GM12878 (cell line): ENCODE data around the gene ZBTB34. TPM values are rescaled to one million over a fixed set of nuclear protein-coding genes. Genes with fewer than 3 reads are reported as not detected.

Source experiments
- ATAC-seq: fragments of 200-7000 bp; cut with Tn5 transposase; 3 replicates; pipeline ENCODE4 v1.9.1; 2020; ENCODE audit warnings: mild to moderate bottlenecking, moderate library complexity
- BruUV-seq: library from RNA; stranded (reverse); fragments of 400-500 nt; replicated peaks from 2 replicates; lab custom pipeline; 2021; lab: Mats Ljungman, UMichigan
- CTCF ChIA-PET: fragments of 300-600 bp; sonication (Branson Sonifier 250); formaldehyde crosslinking; extraction: SDS; loops from one replicate; lab custom pipeline; 2021; ENCODE audit warnings: inconsistent platforms; lab: Yijun Ruan, JAX
- POLR2A ChIA-PET: fragments of 350-600 bp; formaldehyde crosslinking; extraction: SDS; loops from one replicate; lab custom pipeline; 2021; ENCODE audit warnings: inconsistent platforms; lab: Charles Lee
- RAD21 ChIA-PET: fragments of 300-600 bp; sonication (Branson Sonifier 250); formaldehyde crosslinking; loops from one replicate; lab custom pipeline; 2023; ENCODE audit warnings: antibody characterized with exemption; ENCODE audit not compliant: unreplicated experiment; lab: Charles Lee
- SMC1A ChIA-PET: fragments of 300-600 bp; sonication (Branson Sonifier 250); formaldehyde crosslinking; loops from one replicate; lab custom pipeline; 2023; ENCODE audit not compliant: unreplicated experiment, uncharacterized antibody; lab: Charles Lee
- DNase-seq: peaks from one replicate; pipeline ENCODE4 v3.0.0-alpha.2; 2011; ENCODE audit warnings: low read depth, low spot score
- FAIRE-seq: peaks from 3 replicates; lab custom pipeline; 2011; peaks lifted over from hg19 to GRCh38; lab: Jason Lieb, UNC
- H2AFZ ChIP-seq: 2 replicates; pipeline ENCODE4 v1.6.0; 2011; ENCODE audit warnings: low read depth, low read length, control low read depth; ENCODE audit not compliant: control insufficient read depth
- H3K27ac ChIP-seq: 2 replicates; pipeline ENCODE4 v1.5.1; 2011; ENCODE audit warnings: control low read depth; ENCODE audit not compliant: control insufficient read depth, insufficient read depth
- H3K27me3 ChIP-seq, 2 experiments: replicated peaks in 1 of 2; 2 replicates each; pipeline versions ENCODE4 v1.6.0 to v1.6.1; 2011; ENCODE audit warnings: low read length in 1 of 2; ENCODE audit not compliant: control insufficient read depth in 2 of 2, insufficient read depth in 2 of 2
- H3K36me3 ChIP-seq, 2 experiments: 2 replicates each; pipeline ENCODE4 v1.5.1; 2011; ENCODE audit warnings: low read length in 1 of 2; ENCODE audit not compliant: control insufficient read depth in 2 of 2, insufficient read depth in 2 of 2
- H3K4me1 ChIP-seq: 2 replicates; pipeline ENCODE4 v1.6.1; 2011; ENCODE audit warnings: mild to moderate bottlenecking, low read length, moderate library complexity, mixed read lengths; ENCODE audit not compliant: control insufficient read depth, insufficient read depth
- H3K4me2 ChIP-seq: 2 replicates; pipeline ENCODE4 v1.6.0; 2011; ENCODE audit warnings: control low read depth; ENCODE audit not compliant: control insufficient read depth, insufficient read depth
- H3K4me3 ChIP-seq: fragments of 200-600 bp; sonication (generic); 2 replicates; pipeline ENCODE4 v1.5.1; 2016
- H3K79me2 ChIP-seq: 2 replicates; pipeline ENCODE4 v1.6.0; 2011; ENCODE audit warnings: low read length; ENCODE audit not compliant: control insufficient read depth, insufficient read depth
- H3K9ac ChIP-seq: 2 replicates; pipeline ENCODE4 v1.8.0; 2011; ENCODE audit warnings: low read length, control low read depth, mixed read lengths; ENCODE audit not compliant: control insufficient read depth, insufficient read depth
- H3K9me3 ChIP-seq: replicated peaks from 3 replicates; pipeline ENCODE4 v1.5.1; 2011; ENCODE audit warnings: mild to moderate bottlenecking, low read length; ENCODE audit not compliant: control insufficient read depth, insufficient read depth
- H4K20me1 ChIP-seq: 2 replicates; pipeline ENCODE4 v1.6.0; 2011; ENCODE audit not compliant: control insufficient read depth, insufficient read depth
- BACH1 ChIP-seq: fragments of 450-650 bp; IDR thresholded peaks from 2 replicates; pipeline ENCODE4 v1.6.1; 2017; ENCODE audit warnings: mild to moderate bottlenecking, borderline replicate concordance
- SIX5 ChIP-seq: IDR thresholded peaks from 2 replicates; pipeline ENCODE4 v1.6.1; 2011; ENCODE audit warnings: mild to moderate bottlenecking, low read depth, low read length, moderate library complexity; ENCODE audit not compliant: severe bottlenecking
- SMAD5 ChIP-seq: IDR thresholded peaks from 2 replicates; pipeline ENCODE4 v1.6.1; 2016; ENCODE audit warnings: antibody characterized with exemption, low read depth
- STAT1 ChIP-seq: fragments of 450-650 bp; conservative IDR thresholded peaks from 2 replicates; pipeline ENCODE4 v1.6.1; 2014; ENCODE audit warnings: antibody characterized with exemption, mild to moderate bottlenecking
- STAT3 ChIP-seq: IDR thresholded peaks from 2 replicates; pipeline ENCODE4 v1.6.1; 2011; ENCODE audit warnings: low read depth, low read length, improper control_type of control experiment
- TBL1XR1 ChIP-seq: IDR thresholded peaks from 2 replicates; pipeline ENCODE4 v1.6.1; 2012; ENCODE audit warnings: low read depth, low read length, improper control_type of control experiment
- ZNF274 ChIP-seq: IDR thresholded peaks from one replicate; pipeline ENCODE4 v1.8.0; 2011; ENCODE audit not compliant: insufficient read length, insufficient read depth
- ZZZ3 ChIP-seq: IDR thresholded peaks from 2 replicates; pipeline ENCODE4 v1.6.1; 2011; ENCODE audit warnings: low read depth; ENCODE audit not compliant: control insufficient read depth, insufficient read length
- WGBS: methylation state at CpG from one replicate; pipeline ENCODE4 v1.1.6; 2016; ENCODE audit warnings: low lambda C conversion rate; ENCODE audit not compliant: insufficient replicate concordance, insufficient coverage; ENCODE audit errors: missing lambda C conversion rate; 5-methylcytosine and 5-hydroxymethylcytosine counted together
- in situ Hi-C: fragments of 300-500 bp; cut with MboI; formaldehyde crosslinking; loops from 9 replicates; pipeline ENCODE4 v1.14.3; 2018; ENCODE audit warnings: mixed read lengths
- intact Hi-C: fragments of 100-400 bp; cut with micrococcal nuclease; formaldehyde crosslinking; loops from one replicate; pipeline ENCODE4 v1.14.2; 2022; ENCODE audit not compliant: unreplicated experiment
- polyA plus RNA-seq, 11 experiments: library from polyadenylated mRNA; depleted of rRNA in 4 of 11; unstranded in 6 of 11; stranded (reverse) in 5 of 11; fragments of >200 nt; fragmentation: Nextera tagmentation in 4 of 11; fragmentation: Illumina TruSeq in 1 of 11; extraction: Ambion mirVana in 4 of 11; extraction: Trizol in 1 of 11; gene quantifications; 1 replicate in 1 of 11; 2 replicates in 10 of 11; pipeline versions ENCODE4 v1.2.1 to v1.2.3, GENCODE V29; 2011 to 2016; ENCODE audit warnings: inconsistent platforms in 2 of 11, missing spikeins in 2 of 11, low read depth in 1 of 11
- total RNA-seq, 4 experiments: library from RNA; depleted of rRNA in 3 of 4; stranded (reverse); fragments of >200 nt in 3 of 4; fragmentation: Illumina TruSeq in 1 of 4; extraction: Trizol in 1 of 4; gene quantifications; 2 replicates each; pipeline versions ENCODE4 v1.2.1 to v1.2.3, GENCODE V29; 2013 to 2021
- TF ChIP-seq, protein P1 (sequence below): fragments of 450-650 bp; IDR thresholded peaks from 2 replicates; pipeline ENCODE4 v1.6.1; 2017; ENCODE audit warnings: mild to moderate bottlenecking, low read depth, inconsistent platforms; ENCODE audit not compliant: poor library complexity, severe bottlenecking

ZBTB34 gene
- total and polyA plus RNA-seq, 10 of the 15 experiments (the other 5 are each of a cell fraction or from before 2014, with no cell fraction given), result 0.71 to 11.3 (median 3.8) TPM

DNA sequence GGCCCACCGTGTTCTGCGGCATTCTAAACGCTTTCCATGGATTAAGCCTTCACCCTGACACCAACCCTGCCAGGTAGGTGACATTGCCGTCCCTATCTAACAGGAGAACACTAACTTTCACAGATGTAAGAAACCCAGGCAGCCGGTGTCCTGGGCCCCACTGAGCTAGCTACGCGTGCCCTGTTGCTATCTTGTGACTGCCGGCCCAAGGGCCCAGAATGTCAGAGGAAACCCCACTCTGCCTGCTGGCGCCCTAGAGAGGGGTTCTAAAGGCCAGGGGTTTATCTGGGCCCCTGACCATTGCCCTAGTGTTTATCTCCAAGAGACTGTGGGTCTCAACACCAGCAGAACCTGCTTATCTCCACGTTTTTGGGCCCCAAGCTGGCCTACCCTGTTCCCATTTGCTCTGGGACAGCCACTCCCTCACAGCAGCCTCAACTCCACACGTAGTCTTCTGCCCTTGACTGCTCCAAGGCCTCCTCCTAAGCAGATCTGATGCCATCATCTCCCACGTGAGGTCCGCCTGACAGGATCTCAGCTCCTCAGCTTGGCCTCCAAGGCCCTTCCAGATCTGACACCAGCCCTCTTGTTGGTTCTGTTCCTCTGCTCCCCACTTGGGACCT is 18.1 kb upstream of the ZBTB34 start:
- Histone ChIP-seq H3K27ac (no peak overlapping the region), H3K4me2 (no peak overlapping the region), H3K36me3 (no peaks in the 10 kb centered on the region; a peak in 1 of 4 replicates), H3K9me3 (no peaks in the 10 kb centered on the region), H3K9ac (no peak overlapping the region), H3K4me3 (no peak overlapping the region), H3K4me1 (peaks cover 40% of the 10 kb centered on the region), H3K79me2 (peaks cover 11% of the 10 kb centered on the region), H4K20me1 (no peaks in the 10 kb centered on the region; the same call in 1 of the 2 replicates), H3K27me3 (no peaks in the 10 kb centered on the region), H2AFZ (no peak overlapping the region)
- POLR2A ChIA-PET, result interaction anchor here (0.6 to 0.7 kb wide), 2 partner anchors 26 to 36 kb away, joined by 3 to 5 read pairs; no protein-coding TSS in a partner anchor
- no TSS peak for BruUV-seq
- RAD21 ChIA-PET, result interaction anchor here (0.8 to 1.6 kb wide), 2 partner anchors 21 to 23 kb away, joined by 4 read pairs; no protein-coding TSS in a partner anchor
- DNase-seq (no peak), FAIRE-seq (no peak), ATAC-seq (no peak)
- intact Hi-C loops (no loop called here), in situ Hi-C loops (no loop called here)
- CTCF ChIA-PET, result interaction anchor here (0.7 to 1.6 kb wide), 2 partner anchors 17 to 897 kb away, joined by 3 to 4 read pairs; no protein-coding TSS in a partner anchor
- TF ChIP-seq TBL1XR1 (no peak), ZZZ3 (no peak), STAT1 (no peak), ZNF274 (no peak), BACH1 (no peak), SMAD5 (no peak), STAT3 (no peak), SIX5 (no peak)
- TF ChIP-seq, protein P1, sequence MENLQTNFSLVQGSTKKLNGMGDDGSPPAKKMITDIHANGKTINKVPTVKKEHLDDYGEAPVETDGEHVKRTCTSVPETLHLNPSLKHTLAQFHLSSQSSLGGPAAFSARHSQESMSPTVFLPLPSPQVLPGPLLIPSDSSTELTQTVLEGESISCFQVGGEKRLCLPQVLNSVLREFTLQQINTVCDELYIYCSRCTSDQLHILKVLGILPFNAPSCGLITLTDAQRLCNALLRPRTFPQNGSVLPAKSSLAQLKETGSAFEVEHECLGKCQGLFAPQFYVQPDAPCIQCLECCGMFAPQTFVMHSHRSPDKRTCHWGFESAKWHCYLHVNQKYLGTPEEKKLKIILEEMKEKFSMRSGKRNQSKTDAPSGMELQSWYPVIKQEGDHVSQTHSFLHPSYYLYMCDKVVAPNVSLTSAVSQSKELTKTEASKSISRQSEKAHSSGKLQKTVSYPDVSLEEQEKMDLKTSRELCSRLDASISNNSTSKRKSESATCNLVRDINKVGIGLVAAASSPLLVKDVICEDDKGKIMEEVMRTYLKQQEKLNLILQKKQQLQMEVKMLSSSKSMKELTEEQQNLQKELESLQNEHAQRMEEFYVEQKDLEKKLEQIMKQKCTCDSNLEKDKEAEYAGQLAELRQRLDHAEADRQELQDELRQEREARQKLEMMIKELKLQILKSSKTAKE, result no peak
- 83% methylated on average over 13 of the region's 13 CpGs for WGBS
- SMC1A ChIA-PET, result interaction anchor here (1.2 to 2.0 kb wide), 2 partner anchors 33 to 36 kb away, joined by 3 to 6 read pairs; no protein-coding TSS in a partner anchor
